NCI-H2227 (cell line): ENCODE results near the gene ABCA1.
A peak's percentile ranks its signal among the peaks of the same experiment; 100 is the strongest.
"Not testable (repeated sequence)": the region's sequence is repeated elsewhere in the genome, so short reads cannot be mapped to it uniquely, and the experiment has no call there.

ENCODE experiments used
- DNase-seq: peaks from one replicate; lab custom pipeline; 2025; ENCODE audit not compliant: unreplicated experiment; lab: John Stamatoyannopoulos, UW

ABCA1 gene

DNA sequence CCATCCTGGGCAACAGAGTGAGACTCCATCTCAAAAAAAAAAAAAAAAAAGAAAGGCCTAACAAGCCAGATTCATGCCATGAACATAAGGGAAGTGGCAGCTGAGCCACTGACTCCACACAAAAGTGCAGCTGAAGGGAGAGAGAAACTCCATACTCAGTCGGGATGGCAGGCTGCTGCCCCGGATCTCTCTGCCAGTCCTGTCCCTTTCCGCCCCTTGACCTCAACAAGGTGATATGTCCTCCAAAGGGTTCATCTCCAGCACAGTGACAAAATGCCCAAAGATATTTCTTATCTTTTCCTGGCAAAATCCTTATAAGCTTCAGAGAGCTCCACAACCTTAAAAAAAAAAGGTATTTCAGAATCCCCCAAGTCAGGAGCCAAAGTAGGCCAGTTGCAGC lies 52.6 kb downstream of the ABCA1 start:
- no peak for DNase-seq

DNA sequence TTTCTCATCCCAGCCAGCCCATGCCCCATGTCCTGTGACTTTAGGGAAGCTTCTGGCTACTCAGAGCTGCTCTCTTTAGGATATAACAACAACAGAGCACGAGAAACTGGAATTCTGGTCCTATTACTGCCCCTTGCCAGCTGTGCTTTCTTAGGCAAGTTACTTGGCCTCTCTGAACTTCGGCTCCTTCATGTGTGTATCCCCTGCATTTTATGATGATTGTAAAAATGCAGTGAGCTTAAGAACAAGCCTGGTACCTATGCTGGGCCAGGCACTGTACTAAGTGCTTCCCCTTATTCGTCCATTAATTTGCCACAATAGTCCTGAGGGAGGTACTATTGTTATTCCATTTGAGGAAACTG lies 54.5 kb downstream of the ABCA1 start:
- DNase-seq = no peak

DNA sequence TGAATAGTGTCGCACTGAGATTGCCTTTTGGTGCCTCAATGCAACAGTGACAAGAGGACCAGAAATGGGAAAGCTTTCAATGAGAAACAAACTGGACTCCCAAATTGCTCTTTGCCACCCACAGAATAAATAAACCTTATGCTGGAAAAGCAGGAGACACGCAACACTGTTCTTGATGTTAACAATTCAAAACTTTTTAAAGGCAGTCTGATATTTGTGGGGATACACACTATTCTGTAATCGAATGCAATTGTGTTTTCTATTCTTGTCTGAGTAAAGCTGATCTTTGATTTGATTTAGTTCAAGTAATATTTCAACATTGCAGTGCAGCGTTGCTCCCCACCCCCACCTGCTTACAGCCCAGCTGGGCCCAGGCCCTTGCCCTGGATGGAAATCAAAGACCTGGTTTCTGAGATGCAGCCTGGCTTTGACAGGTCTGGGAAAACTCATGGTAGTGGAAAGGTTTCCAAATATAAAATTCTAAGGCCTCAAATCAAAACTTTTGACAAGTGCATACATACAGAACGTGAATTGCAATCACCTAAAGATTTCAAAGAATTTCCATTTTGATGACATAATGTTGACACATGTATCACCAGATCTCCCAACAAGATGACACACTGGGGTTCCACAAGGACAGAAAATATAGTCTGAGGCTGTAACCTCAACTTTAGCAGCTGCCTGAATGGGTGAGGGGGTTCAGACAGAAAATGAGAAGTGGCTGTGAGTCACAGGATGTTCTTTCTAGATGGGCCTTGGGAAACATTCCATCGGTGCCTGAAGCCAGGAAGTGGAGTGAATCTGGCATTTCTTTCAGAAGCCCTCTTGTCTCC lies 55.1 kb downstream of the ABCA1 start:
- DNase-seq = no peak

DNA sequence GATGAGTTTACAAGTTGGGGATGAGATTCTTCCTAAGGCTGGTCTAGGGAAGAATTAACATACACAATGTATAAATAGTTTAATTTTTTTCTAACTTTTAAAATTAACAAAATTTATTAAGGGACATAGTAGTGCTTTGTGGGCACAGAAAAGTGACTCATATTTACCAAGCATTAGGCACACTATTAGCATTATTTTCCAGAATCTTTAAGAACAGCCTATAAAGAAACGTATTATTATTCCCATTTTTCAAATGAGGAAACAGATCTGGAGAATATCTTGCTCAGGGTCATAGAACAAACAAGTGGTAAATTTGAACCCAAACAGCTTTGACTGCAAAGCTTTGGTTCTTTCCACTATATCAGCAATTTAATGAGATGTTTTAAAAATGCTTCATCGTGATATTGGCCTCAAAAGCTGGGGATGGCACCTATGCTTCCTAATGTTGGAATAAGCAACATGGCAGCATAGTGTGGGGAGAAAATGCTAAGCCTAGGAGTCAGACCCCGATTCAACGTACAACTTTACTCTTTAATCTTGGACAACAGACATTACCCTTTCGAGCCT lies 55.9 kb downstream of the ABCA1 start:
- DNase-seq = no peak

DNA sequence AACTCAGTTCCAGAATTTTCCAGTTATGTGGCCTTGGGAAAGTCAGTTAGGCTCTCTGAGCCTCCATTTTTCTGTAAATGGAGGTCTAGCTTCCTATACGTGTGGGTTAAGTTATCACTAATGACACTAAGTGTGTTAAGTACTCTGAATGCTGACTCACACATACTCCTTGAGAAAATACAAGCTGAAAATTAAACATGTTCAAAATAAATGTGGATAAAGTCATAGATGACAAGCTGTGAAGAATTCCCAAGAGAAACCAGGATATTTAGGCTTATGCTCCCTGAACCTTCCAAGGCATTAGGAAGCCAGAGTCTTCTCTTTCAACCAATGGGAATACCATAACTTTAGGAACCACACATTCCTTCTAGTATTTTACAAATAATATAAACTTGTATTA lies 58.1 kb downstream of the ABCA1 start:
- DNase-seq = no peak

DNA sequence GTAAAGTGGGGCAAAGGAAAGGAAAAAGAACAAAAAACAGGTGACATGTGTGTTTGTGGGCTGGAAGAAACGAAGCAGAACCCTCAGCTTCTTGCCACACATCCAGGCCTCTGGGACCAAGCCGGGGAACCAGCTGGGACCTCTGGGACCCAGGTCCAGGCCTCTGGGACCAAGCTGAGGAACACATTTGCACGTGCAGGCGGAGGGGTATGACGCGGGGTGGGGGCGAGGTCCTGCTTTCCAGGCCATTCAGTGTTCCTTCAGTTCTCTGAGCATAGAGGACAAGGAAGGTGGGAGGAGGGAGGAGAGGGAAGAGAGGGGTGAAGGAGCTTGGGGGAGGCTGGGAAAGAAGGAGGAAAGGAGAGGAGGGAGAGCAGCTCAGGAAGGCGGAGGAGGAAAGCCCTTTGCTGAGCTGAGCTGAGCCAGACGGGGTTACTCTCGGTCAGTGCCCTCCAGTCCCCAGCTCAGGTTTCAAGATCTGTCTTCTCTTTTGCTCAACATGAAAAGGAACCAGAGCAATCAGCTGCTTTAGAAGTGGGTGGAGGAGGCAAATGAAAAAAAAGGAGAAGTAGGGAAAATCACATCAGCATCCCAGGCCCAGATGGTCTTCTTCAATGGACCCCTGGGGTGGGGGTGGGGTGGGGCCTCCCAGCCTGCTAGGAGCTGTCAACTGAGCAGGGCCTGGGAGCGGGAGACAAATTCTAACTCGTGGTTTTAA lies 59.1 kb downstream of the ABCA1 start:
- peak; percentile 32 for DNase-seq

DNA sequence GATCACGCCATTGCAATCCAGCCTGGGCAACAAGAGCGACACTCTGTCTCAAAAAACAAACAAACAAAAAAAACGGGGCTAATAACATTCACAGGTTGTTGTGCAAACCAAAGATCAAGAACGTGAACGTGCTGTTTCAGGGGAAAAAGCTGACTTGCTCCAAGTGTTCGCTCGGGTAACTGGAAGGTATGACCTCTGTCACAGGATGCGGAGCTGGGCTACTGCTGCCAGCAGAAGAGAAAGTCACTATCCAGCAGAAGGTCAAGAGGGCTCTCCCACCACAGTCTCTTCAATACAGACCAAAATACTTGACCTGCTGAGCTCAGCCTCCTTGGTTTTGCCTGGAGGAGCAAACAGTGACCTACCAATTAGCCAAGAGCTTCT lies 59.7 kb downstream of the ABCA1 start:
- no peak for DNase-seq

DNA sequence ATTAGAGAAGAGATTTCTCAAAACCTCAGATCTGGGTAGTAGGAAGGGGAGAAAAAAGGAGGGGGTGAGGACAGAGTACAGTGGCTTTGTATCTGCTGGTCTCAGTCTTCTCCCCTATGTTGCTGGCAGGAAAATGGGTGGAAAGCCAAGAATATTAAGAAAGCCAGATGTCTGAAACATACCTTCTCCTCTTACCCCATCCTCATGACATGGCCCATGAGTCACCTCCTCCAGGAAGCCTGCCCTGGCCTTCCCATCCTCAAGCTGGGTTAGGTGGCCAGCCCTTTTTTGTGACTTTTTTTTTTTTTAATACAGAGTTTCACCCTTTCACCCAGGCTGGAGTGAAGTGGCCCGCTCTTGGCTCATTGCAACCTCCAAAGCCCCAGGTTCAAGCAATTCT lies 61.8 kb downstream of the ABCA1 start:
- DNase-seq = no peak

DNA sequence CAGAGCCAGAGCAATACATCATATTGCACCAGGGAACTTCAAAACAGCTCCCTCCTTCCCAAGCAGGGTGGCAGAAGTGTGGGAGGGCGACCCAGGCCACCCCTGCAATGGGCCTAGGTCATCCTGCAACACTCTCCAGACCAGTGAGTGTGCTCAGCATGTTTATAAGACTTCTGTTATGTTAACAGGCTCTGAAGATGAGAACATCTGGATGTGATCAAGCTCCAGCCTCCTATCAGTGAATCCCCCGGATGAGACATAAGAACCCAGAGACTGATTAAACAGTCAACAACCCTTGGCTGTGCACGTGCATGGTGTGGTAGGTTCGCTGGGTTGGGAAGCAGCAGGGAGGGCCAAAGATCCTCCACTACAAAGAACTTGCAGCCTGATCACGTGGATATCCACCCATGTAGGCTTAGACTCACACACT lies 63.3 kb downstream of the ABCA1 start:
- no peak for DNase-seq

DNA sequence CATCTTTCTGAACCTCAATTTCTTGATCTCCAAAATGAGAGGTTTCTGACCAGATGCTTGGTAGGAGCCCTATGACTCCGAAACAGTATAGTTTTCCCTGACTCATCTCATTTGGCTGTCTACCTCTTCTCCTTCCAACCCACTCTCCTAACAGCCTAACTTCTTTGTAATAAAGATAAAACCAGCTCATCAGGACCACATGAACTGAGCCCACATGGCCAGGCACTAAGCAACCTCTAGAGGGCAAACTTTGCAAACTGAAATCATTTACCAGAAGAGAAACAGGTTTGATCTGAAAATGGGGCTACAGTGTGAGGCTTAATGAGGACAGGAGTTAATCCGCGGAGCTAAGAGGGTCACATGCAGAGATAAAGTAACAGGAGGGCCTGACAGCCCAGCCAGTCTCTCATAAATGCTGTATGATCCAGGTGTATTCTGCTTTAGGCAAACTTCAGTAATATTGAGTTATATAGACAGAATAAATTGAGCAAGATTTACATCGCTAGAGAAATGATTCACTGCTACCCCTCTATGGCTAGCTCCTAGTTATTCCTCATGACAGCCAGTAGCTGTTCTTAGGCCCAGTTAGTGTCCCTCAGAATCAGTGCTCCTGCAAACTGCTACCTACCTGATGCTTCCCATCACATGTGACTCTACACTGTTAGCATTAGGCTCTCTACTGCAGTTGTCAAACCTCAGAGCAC lies 64.6 kb downstream of the ABCA1 start:
- DNase-seq = peak; percentile 60

DNA sequence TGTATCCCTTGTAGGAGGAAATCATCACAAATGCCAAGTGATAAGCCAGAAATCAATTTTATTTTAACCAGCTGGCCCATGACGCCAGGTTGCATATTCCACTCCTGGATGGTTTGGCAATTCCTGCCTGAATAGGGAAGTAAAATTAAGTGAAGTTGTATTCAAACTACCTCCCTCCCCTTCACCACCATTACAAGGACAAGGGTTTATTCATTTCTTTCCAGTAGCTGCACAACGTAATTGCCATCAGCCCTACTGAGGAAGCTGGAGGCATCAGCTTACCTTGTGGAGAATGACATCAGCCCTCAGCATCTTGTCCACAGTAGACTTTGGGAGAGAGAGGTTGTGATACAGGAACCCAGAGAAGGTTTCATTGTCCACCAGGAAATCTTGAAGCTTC lies 66.6 kb downstream of the ABCA1 start:
- no peak for DNase-seq

DNA sequence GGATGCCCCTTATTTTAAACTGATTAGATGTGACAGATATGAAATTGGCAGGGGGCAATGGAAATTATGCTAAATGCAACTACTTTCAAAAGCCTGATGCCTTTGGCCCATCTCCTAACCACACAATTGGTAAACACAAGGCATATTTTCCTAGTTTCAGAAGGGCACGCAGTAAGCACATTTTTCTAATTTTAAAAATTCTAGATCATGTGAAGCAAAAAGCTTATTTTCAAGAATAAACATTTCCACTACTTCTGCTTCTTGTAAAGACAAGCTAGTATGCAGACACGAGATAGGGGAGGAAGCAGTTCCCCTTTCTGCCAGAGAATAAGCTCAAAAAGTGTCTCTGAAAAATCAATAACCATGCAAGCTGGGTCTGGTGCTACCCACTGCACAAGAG lies 67.7 kb downstream of the ABCA1 start:
- no peak for DNase-seq

DNA sequence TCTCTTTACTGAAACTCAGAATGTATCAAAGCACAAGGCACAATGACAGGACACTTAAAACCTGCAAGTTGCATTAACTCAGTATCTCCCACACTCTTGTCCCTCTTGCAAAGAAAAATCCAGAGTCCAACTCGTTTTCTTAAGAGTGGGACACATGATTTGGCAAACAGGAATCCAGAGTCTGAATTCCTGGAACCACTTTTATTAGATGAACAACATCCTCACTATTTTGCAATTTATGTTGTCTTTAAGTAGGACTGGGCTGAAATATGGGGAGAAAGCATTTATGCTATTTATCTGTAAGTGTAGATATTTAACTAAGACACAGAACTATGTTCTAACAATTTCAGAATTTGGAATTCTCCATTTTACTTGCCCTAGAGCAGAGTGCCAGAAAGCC lies 69.1 kb downstream of the ABCA1 start:
- DNase-seq = no peak

DNA sequence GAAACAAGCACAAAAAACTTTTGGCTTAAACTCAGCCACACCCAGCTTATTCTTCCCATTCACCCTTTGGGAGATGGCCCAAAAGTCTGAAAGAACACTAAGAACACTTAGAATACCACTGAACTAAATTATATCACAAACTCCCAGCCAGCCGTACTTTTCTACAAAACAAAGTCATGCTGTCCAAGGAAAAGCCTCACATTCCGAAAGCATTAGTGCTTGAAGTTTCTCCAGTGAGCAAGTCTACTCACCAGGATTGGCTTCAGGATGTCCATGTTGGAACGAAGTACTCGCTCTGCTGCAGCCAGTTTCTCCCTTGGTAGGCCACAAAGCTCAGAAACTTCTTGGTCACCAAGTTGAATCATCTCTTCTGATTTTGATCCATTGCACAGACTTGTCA lies 69.7 kb downstream of the ABCA1 start:
- DNase-seq = no peak

DNA sequence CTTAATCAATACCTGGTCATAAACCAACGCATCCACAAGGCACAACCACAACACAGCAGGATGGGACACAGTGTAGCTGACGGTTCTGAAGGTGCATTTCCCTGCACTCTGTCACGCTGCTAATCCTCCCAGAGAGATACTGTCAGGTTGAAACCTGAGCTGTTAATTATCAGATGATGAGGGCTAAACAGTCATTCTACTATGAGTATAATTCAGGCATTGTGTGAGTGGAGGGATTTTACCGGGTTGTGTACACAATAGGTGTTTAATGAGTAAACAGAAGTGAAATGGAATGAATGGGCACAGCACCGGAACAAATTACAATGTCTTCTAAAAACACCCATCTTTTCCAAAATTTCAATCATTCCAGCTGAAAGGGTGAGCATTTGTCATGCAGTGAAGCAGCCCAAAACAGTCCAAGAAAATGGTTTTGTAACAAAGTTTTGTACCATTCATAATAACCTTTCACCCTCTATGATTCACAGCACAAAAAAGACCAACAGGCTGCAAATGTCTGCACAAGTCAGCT lies 71.5 kb downstream of the ABCA1 start:
- DNase-seq = no peak

DNA sequence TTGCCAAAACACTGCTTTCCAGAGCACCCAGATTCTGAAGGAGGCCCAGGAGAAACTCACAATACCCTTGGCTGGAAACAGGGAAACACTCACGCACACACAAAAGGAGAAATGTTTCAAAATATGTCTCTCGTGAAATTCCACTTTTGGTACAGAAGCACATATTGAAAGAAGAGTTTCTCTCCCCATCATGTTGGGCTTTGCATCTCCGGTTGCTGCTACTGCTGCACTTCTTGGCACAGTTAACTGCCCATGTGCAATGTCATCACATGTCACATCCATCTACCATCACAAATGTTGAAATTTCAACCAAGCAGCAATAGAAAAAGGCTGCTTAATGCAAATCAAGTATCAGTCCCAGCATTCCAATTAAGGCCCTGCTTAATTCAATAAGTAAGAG lies 72.1 kb downstream of the ABCA1 start:
- no peak for DNase-seq

DNA sequence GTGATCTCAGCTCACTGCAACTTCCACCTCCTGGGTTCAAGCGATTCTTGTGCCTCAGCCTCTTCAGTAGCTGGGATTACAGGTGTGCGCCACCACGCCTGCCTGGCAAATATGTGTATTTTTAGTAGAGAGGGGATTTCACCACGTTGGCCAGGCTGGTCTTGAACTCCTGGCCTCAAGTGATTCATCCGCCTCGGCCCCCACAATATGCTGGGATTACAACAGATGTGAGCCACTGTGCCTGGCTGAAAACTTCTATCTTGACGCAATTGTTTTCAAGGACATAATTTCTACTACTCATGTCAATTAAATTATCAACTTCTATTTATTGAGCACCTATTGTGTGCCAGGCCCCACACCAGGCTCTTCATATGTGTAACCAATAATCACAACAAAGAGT lies 72.7 kb downstream of the ABCA1 start:
- DNase-seq = not testable (repeated sequence)

DNA sequence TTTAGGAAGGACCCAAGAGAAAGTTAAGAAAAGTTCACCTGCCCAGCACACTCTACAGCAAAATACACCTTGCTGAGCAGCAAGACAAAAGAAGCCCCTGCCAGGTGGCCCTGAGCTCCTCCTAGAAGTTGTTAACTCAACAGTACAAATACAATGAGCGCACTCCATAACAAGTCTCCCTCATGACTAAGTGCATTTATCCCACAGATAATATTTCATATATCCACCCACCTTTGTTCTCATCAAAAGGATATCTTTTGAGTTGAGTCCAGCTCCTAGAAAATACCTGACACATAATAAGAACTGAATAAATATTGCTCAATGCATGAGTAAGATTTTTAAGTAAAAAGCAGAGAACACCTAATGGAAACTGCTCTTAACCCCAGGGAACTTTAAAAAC lies 73.3 kb downstream of the ABCA1 start:
- DNase-seq = no peak

DNA sequence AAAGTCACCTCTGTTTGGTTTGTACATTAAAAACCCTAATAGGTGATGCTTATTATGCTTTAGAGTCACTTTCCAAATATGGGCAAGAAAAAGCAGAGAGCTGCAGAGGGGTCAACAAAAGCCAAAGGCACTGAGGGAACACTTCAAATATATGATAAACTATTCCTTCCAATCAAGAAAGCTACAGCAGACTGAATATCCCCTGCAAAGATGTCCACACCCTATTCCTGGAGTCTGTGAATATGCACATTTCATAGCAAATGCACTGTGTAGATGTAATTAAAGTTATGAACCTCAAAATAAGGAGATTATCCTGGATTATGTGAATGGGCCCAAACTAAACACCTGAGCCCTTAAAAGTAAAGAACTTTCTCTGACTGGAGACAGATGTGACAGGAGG lies 74.3 kb downstream of the ABCA1 start:
- no peak for DNase-seq

DNA sequence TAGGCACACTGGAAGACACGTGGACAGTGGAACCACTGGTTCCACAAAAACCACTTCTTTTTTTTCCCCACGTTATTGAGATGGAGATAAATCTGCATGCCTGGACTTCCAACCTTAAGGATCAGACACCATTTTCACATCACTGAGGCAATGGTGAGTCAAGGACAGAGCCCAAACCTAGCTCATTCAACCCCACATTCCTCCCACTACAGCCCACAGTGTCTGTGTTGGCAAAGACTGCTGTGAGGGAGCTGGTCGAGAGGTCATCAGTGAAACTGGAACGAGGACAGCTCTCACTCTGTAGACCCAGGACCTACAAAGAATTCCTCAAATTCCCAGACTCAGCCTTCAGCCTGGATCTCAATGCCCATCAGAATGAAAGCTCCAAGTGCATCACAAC lies 74.8 kb downstream of the ABCA1 start:
- DNase-seq = no peak

DNA sequence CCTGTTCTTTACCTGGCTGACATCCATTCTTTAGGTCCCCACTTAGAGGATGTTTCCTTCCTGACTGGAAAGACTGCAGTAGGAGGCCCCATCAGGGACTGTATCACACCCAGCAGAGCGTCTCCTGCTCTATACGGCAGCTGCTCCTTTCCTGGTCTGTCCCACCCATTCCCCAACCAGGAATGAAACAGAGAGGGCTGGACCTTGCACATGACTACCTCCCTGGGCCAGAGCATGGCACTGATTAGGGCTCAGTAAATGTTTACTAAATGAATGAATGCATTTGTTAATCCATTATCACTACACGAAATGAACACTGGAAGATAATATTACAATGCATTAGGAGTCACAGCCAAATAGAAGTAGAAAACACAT lies 76.4 kb downstream of the ABCA1 start:
- DNase-seq = no peak
